K562 (cell line): ENCODE data around the gene MED15. TPM values are rescaled to one million over a fixed set of nuclear protein-coding genes. Genes with fewer than 3 reads are reported as not detected.
A peak's percentile ranks its signal among the peaks of the same experiment; 100 is the strongest.

Experiments
- ATAC-seq: fragments of 200-7000 bp; cut with Tn5 transposase; 3 replicates; pipeline ENCODE4 v1.9.1; 2020; ENCODE audit warnings: moderate library complexity
- BruUV-seq: library from RNA; stranded (reverse); fragments of 400-500 nt; replicated peaks from 2 replicates; lab custom pipeline; 2021; lab: Mats Ljungman, UMichigan
- CTCF ChIA-PET: fragments of 300-600 bp; formaldehyde crosslinking; extraction: SDS; loops from one replicate; lab custom pipeline; 2021; ENCODE audit warnings: low intra/inter-chr PET ratio; lab: Yijun Ruan, JAX
- POLR2A ChIA-PET: fragments of 300-600, 350-650 bp; sonication (Branson Sonifier 250); formaldehyde crosslinking; extraction: SDS; loops from one replicate; lab custom pipeline; 2021; ENCODE audit warnings: antibody characterized with exemption, inconsistent platforms; lab: Yijun Ruan, JAX
- DNase-seq, 4 experiments: peaks; one replicate each; pipeline versions ENCODE4 v3.0.0 to v3.0.0-alpha.2; 2011 to 2018; ENCODE audit warnings: low spot score in 3 of 4, mixed read lengths in 3 of 4; ENCODE audit errors: extremely low read depth in 1 of 4
- FAIRE-seq: peaks from 2 replicates; lab custom pipeline; 2011; peaks lifted over from hg19 to GRCh38; lab: Jason Lieb, UNC
- H2AFZ ChIP-seq: 2 replicates; pipeline ENCODE4 v1.6.0; 2011; ENCODE audit warnings: low read depth, low read length, control low read depth, inconsistent platforms
- H3K27ac ChIP-seq: fragments of 200-600 bp; 3 replicates; pipeline ENCODE4 v1.8.0; 2011; ENCODE audit warnings: low read depth, mild to moderate bottlenecking, control low read depth, inconsistent platforms, low read length, moderate library complexity, mixed read lengths; ENCODE audit errors: extremely low read depth
- H3K27me3 ChIP-seq, 2 experiments: fragments of 300-600 bp in 1 of 2; 2 replicates in 1 of 2; 3 replicates in 1 of 2; pipeline versions ENCODE4 v1.6.0 to v1.8.0; 2011; ENCODE audit warnings: inconsistent platforms in 2 of 2, low read length in 2 of 2, mild to moderate bottlenecking in 1 of 2, mixed read lengths in 1 of 2, moderate library complexity in 1 of 2; ENCODE audit not compliant: control insufficient read depth in 2 of 2, insufficient read depth in 2 of 2
- H3K36me3 ChIP-seq: fragments of 300-600 bp; 3 replicates; pipeline ENCODE4 v1.8.0; 2011; ENCODE audit warnings: mild to moderate bottlenecking, low read length, inconsistent platforms; ENCODE audit not compliant: control insufficient read depth, insufficient read depth
- H3K4me1 ChIP-seq, 2 experiments: fragments of 200-600 bp in 1 of 2; replicated peaks in 1 of 2; 2 replicates in 1 of 2; 3 replicates in 1 of 2; pipeline versions ENCODE4 v1.5.1 to v1.8.0; 2011; ENCODE audit warnings: inconsistent platforms in 2 of 2, low read length in 2 of 2, mild to moderate bottlenecking in 1 of 2, mixed read lengths in 1 of 2, moderate library complexity in 1 of 2; ENCODE audit not compliant: control insufficient read depth in 2 of 2, insufficient read depth in 2 of 2
- H3K4me2 ChIP-seq: 2 replicates; pipeline ENCODE4 v1.6.1; 2011; ENCODE audit warnings: low read length, control low read depth, inconsistent platforms, mixed read lengths; ENCODE audit not compliant: insufficient read depth
- H3K4me3 ChIP-seq: fragments of 200-600 bp; sonication (generic), shearing (Covaris generic); 2 replicates; pipeline ENCODE4 v1.5.1; 2016; ENCODE audit warnings: control low read depth, inconsistent platforms
- H3K79me2 ChIP-seq: fragments of 200-600 bp; 3 replicates; pipeline ENCODE4 v1.8.0; 2011; ENCODE audit warnings: low read length, inconsistent platforms; ENCODE audit not compliant: control insufficient read depth, insufficient read depth
- H3K9ac ChIP-seq, 2 experiments: 2 replicates each; pipeline versions ENCODE4 v1.6.0 to v1.6.1; 2011; ENCODE audit warnings: low read depth in 2 of 2, low read length in 2 of 2, control low read depth in 1 of 2, inconsistent platforms in 1 of 2, mild to moderate bottlenecking in 1 of 2, mixed read lengths in 1 of 2; ENCODE audit not compliant: insufficient read depth in 1 of 2
- H3K9me1 ChIP-seq: one replicate; pipeline ENCODE4 v1.6.0; 2011; ENCODE audit warnings: inconsistent platforms, mild to moderate bottlenecking, low read length, moderate library complexity; ENCODE audit not compliant: control insufficient read depth, insufficient read depth
- H3K9me3 ChIP-seq: replicated peaks from 2 replicates; pipeline ENCODE4 v1.5.1; 2011; ENCODE audit warnings: low read depth, low read length, inconsistent platforms; ENCODE audit not compliant: control insufficient read depth, insufficient read depth
- H4K20me1 ChIP-seq: replicated peaks from 2 replicates; pipeline ENCODE4 v1.6.1; 2011; ENCODE audit warnings: low read length, inconsistent platforms, mixed read lengths; ENCODE audit not compliant: control insufficient read depth, insufficient read depth
- BRF1 ChIP-seq: IDR thresholded peaks from 3 replicates; pipeline ENCODE4 v1.6.1; 2011; ENCODE audit warnings: borderline replicate concordance, mild to moderate bottlenecking; ENCODE audit not compliant: insufficient read length; ENCODE audit errors: extremely low read depth
- CBX3 ChIP-seq, 2 experiments: IDR thresholded peaks; 1 replicate in 1 of 2; 2 replicates in 1 of 2; pipeline ENCODE4 v1.6.1; 2012; ENCODE audit warnings: inconsistent platforms in 2 of 2, low read length in 2 of 2, borderline replicate concordance in 1 of 2, control low read depth in 1 of 2
- CHD2 ChIP-seq: IDR thresholded peaks from 2 replicates; pipeline ENCODE4 v1.6.1; 2011; ENCODE audit warnings: low read depth, low read length
- HDAC6 ChIP-seq: IDR thresholded peaks from 2 replicates; pipeline ENCODE4 v1.6.1; 2012; ENCODE audit warnings: low read depth, mild to moderate bottlenecking, control low read depth, inconsistent platforms, low read length, moderate library complexity
- MAFK ChIP-seq: IDR thresholded peaks from 2 replicates; pipeline ENCODE4 v1.6.1; 2011; ENCODE audit warnings: low read length, improper control_type of control experiment
- MYC ChIP-seq, 2 experiments: fragments of 250-450 bp in 1 of 2; sonication (Bioruptor Pico) in 1 of 2; IDR thresholded peaks; 2 replicates each; pipeline versions ENCODE4 v1.5.1 to v1.6.1; 2012 to 2021; ENCODE audit warnings: low read depth in 2 of 2, borderline replicate concordance in 1 of 2, improper control_type of control experiment in 1 of 2, low read length in 1 of 2, mild to moderate bottlenecking in 1 of 2, moderate library complexity in 1 of 2
- NR1H2 ChIP-seq: sonication (generic); formaldehyde crosslinking; IDR thresholded peaks from 2 replicates; pipeline ENCODE4 v1.4.0; 2020; ENCODE audit warnings: mild to moderate bottlenecking, missing genetic modification reagents
- PML ChIP-seq: IDR thresholded peaks from 2 replicates; pipeline ENCODE4 v1.6.1; 2012; ENCODE audit warnings: low read length, inconsistent platforms
- WHSC1 ChIP-seq: IDR thresholded peaks from one replicate; pipeline ENCODE4 v1.6.1; 2012; ENCODE audit warnings: low read length, control low read depth, inconsistent platforms
- ZNF583 ChIP-seq: fragments of 250-450 bp; sonication (Bioruptor Pico); IDR thresholded peaks from 2 replicates; pipeline ENCODE4 v1.4.0; 2020
- ZNF717 ChIP-seq: fragments of 250-450 bp; sonication (Bioruptor Pico); IDR thresholded peaks from 2 replicates; pipeline ENCODE4 v1.5.0; 2021
- WGBS: fragments of 100-300 bp; shearing (Covaris generic); methylation state at CpG from one replicate; pipeline ENCODE4 v1.1.6; 2016; ENCODE audit warnings: low coverage, mixed read lengths; ENCODE audit not compliant: insufficient coverage; ENCODE audit errors: missing lambda C conversion rate; 5-methylcytosine and 5-hydroxymethylcytosine counted together
- in situ Hi-C: fragments of 300-500 bp; cut with MboI; formaldehyde crosslinking; loops from 4 replicates; pipeline ENCODE4 v1.15.0; 2018; ENCODE audit warnings: inconsistent platforms, mixed read lengths
- intact Hi-C: fragments of 100-400 bp; cut with micrococcal nuclease; formaldehyde crosslinking; loops from 2 replicates; pipeline ENCODE4 v1.14.2; 2022
- polyA plus RNA-seq, 8 experiments: library from polyadenylated mRNA; depleted of rRNA in 4 of 8; stranded (reverse) in 5 of 8; unstranded in 3 of 8; fragments of >200 nt; fragmentation: Nextera tagmentation in 2 of 8; fragmentation: Illumina TruSeq in 1 of 8; extraction: Ambion mirVana in 2 of 8; extraction: Trizol in 1 of 8; gene quantifications; 2 replicates each; pipeline versions ENCODE4 v1.2.1 to v1.2.3, GENCODE V29; 2011 to 2014; ENCODE audit warnings: inconsistent platforms in 1 of 8, missing spikeins in 1 of 8
- total RNA-seq, 7 experiments: library from RNA; depleted of rRNA in 6 of 7; stranded (reverse); fragments of >200 nt in 6 of 7; fragmentation: Illumina TruSeq in 2 of 7; extraction: Trizol in 2 of 7; gene quantifications; 2 replicates each; pipeline versions ENCODE4 v1.2.1 to v1.2.3, GENCODE V29; 2011 to 2021; ENCODE audit warnings: low replicate concordance in 1 of 7
- TF ChIP-seq, protein P1 (sequence below): fragments of 450-650 bp; IDR thresholded peaks from 2 replicates; pipeline ENCODE4 v1.6.1; 2018; ENCODE audit not compliant: partially characterized antibody
- TF ChIP-seq, protein P2 (sequence below): IDR thresholded peaks from 3 replicates; pipeline ENCODE4 v1.6.1; 2011; ENCODE audit warnings: borderline replicate concordance, mild to moderate bottlenecking; ENCODE audit not compliant: insufficient read length, insufficient read depth
- TF ChIP-seq, protein P3 (sequence below): sonication (generic); formaldehyde crosslinking; IDR thresholded peaks from 2 replicates; pipeline ENCODE4 v1.9.0; 2022; ENCODE audit warnings: mild to moderate bottlenecking, missing genetic modification reagents

Gene MED15
- total and polyA plus RNA-seq, 9 of the 15 experiments (the other 6 are each of a cell fraction or from before 2014, with no cell fraction given) = 4.0 to 271 (median 60.1) TPM

DNA sequence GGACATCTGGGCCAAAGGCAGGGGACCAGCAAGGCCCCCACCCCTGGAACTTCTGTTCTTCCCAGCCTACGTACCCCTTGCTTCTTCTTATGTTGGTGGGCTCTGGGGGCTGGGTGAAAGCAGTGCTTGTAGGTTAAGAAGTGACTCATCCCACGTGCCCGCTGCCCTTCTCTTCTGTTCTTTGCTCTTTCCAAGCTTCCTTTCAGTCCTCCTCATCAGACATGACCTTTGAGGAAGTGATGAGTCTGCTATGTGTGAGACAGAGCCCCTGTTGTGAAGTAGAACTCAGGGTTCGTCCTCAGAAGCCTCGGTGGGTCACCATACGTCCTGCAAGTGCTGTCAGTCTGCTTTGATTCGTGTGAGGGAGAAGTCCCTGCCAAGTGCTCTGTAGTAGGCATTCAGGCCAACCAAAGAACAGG is 12.7 kb downstream of the MED15 start (continued):
- TF ChIP-seq MYC (IDR thresholded peaks at IDR 0.05; ENCODE audit: low read depth, low read length) = no peak
- TF ChIP-seq MYC (CRISPR knock-in tag; IDR thresholded peaks at IDR 0.05; ENCODE audit: borderline replicate concordance, low read depth) = no peak
- TF ChIP-seq, protein P1, sequence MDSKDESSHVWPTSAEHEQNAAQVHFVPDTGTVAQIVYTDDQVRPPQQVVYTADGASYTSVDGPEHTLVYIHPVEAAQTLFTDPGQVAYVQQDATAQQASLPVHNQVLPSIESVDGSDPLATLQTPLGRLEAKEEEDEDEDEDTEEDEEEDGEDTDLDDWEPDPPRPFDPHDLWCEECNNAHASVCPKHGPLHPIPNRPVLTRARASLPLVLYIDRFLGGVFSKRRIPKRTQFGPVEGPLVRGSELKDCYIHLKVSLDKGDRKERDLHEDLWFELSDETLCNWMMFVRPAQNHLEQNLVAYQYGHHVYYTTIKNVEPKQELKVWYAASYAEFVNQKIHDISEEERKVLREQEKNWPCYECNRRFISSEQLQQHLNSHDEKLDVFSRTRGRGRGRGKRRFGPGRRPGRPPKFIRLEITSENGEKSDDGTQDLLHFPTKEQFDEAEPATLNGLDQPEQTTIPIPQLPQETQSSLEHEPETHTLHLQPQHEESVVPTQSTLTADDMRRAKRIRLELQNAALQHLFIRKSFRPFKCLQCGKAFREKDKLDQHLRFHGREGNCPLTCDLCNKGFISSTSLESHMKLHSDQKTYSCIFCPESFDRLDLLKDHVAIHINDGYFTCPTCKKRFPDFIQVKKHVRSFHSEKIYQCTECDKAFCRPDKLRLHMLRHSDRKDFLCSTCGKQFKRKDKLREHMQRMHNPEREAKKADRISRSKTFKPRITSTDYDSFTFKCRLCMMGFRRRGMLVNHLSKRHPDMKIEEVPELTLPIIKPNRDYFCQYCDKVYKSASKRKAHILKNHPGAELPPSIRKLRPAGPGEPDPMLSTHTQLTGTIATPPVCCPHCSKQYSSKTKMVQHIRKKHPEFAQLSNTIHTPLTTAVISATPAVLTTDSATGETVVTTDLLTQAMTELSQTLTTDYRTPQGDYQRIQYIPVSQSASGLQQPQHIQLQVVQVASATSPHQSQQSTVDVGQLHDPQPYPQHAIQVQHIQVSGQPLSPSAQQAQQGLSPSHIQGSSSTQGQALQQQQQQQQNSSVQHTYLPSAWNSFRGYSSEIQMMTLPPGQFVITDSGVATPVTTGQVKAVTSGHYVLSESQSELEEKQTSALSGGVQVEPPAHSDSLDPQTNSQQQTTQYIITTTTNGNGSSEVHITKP = no peak
- 0 out of 2 replicates have a peak, but pooled peaks have one; percentile 69 for TF ChIP-seq HDAC6

DNA sequence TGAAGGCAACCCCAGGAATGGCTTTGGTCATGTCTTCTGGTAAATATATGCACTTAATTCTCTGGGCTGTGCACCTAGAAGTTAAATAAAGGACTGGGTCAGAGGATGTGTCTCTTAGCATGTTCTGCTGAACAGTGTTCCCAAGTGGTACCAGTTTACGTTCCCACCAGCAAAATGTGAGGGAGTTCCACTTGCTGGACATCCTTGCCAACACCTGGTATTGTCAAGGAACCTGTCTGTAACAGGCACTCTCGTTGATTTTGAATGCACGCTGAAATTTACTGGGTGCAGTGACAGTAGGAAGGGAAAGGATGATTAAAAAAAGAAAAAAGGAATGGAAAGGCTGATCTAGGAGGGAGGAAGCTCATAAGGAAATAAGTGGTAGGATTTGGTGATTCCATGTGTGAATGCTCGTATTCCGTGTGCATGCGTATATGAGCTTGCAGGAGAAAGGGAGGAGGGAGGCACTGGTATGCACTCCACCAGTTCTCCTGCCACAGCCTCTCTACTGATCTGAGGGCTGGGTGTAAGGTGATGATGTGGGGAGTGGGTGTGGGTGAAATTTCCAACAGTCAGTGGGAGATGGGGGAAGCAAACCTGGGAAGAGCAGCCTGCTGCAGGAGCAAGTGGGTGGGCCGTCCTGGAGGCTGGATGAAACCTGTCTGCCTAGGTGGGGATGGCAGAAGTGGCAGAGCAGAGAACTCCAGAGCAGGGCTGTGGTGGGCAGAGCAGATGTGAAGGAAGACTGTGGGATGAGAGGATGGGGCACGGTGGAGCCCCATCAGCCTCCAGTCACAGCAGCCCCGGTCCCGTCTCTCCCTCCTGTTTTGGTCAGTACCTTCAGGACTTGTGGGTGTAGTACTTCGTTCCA is 15.0 kb downstream of the MED15 start:
- Histone ChIP-seq H3K36me3 (peaks cover 76% of the 10 kb centered on the region), H3K9me3 (no peaks in the 10 kb centered on the region), H3K9me1 (peaks cover 30% of the 10 kb centered on the region), H4K20me1 (peaks cover 58% of the 10 kb centered on the region), H3K4me2 (peak overlapping the region; percentile 48), H3K27me3 (no peaks in the 10 kb centered on the region), H3K27ac (peak overlapping the region; percentile 43; the same call in 2 of the 3 replicates), H2AFZ (no peak overlapping the region), H3K4me1 (peaks cover 42 to 49% of the 10 kb centered on the region in 2 experiments), H3K4me3 (no peak overlapping the region), H3K79me2 (peaks cover 92% of the 10 kb centered on the region), H3K9ac (peak overlapping the region; percentile 1 to 80; a peak in 2 of 4 replicates)
- intact Hi-C loops = loop anchor here (1.0 to 2.0 kb wide), 3 partner anchors 15 to 42 kb away; partner anchors contain the start of gene MED15
- peak; percentile 37 for ATAC-seq
- 74% methylated on average over 11 of the region's 11 CpGs for WGBS
- no TSS peak for BruUV-seq
- CTCF ChIA-PET = no interaction called here
- POLR2A ChIA-PET = interaction anchor here (39.5 to 68.9 kb wide), 2 partner anchors 3 to 28 kb away, joined by 1693 read pairs; partner anchors contain the start of gene MED15
- peak in 2 of 4 experiments; percentile 61 to 62 for DNase-seq
- in situ Hi-C loops = no loop called here
- FAIRE-seq = no peak
- peak; percentile 98 for TF ChIP-seq WHSC1
- no peak for TF ChIP-seq BRF1
- TF ChIP-seq NR1H2 (CRISPR knock-in tag) = no peak
- peak in 1 of 2 experiments; percentile 21; a peak in 1 of 3 replicates for TF ChIP-seq CBX3 (IDR thresholded peaks at IDR 0.05; ENCODE audit: borderline replicate concordance in 1 of 2, low read length in 2 of 2)
- TF ChIP-seq, protein P2, sequence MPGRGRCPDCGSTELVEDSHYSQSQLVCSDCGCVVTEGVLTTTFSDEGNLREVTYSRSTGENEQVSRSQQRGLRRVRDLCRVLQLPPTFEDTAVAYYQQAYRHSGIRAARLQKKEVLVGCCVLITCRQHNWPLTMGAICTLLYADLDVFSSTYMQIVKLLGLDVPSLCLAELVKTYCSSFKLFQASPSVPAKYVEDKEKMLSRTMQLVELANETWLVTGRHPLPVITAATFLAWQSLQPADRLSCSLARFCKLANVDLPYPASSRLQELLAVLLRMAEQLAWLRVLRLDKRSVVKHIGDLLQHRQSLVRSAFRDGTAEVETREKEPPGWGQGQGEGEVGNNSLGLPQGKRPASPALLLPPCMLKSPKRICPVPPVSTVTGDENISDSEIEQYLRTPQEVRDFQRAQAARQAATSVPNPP = no peak
- TF ChIP-seq ZNF717 (CRISPR knock-in tag) = 0 out of 2 replicates have a peak, but pooled peaks have one; percentile 77
- TF ChIP-seq MAFK = peak; percentile 2; the same call in 1 of the 2 replicates
- 0 out of 2 replicates have a peak, but pooled peaks have one; percentile 4 for TF ChIP-seq CHD2
- 0 out of 2 replicates have a peak, but pooled peaks have one; percentile 22 for TF ChIP-seq ZNF583 (CRISPR knock-in tag)
- TF ChIP-seq, protein P3, sequence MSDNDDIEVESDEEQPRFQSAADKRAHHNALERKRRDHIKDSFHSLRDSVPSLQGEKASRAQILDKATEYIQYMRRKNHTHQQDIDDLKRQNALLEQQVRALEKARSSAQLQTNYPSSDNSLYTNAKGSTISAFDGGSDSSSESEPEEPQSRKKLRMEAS = peak; percentile 14
- no peak for TF ChIP-seq PML
